Activated CD8-positive, alpha-beta memory T cell treated with anti-CD3 and anti-CD28 coated beads, Interleukin-2, amount 50 U/mL, for 24 hours (primary cell): ENCODE data around the gene AZIN2.
"Not testable (repeated sequence)": the region's sequence is repeated elsewhere in the genome, so short reads cannot be mapped to it uniquely, and the experiment has no call there.

ENCODE experiments used
- DNase-seq: peaks from one replicate; pipeline ENCODE4 v3.0.0-alpha.2; 2020; ENCODE audit errors: extremely low read depth

The AZIN2 gene

DNA sequence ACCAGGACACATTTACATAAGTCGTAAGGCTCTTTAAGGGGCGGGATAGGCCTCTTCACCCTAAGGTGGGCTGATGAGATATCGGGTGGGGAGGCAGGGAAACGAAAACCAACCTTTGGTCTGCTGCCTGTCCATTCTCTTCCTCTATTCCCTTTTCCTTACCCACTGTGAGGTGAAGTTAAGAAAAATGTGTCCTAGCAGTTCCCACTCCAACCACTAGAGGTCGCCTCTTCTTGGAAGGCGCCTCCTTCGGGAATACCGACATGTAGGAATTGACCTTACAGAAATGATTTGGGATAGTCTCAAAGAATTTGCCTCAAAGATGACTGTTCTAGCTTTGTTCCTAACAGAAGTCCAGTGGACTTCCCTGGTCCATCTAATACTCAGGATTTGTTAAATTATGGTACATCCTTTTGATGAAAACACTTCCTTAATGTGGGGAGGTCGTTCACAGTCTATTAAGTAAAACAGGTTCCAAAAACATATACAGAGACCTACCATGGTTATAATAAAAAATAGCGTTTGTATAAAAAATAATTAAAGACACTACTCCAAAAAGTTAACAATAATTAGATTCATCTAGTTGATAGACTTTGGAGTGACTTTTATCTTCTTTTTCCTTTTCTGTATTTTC, 14.1 kb downstream of the AZIN2 start:
- DNase-seq = no peak

DNA sequence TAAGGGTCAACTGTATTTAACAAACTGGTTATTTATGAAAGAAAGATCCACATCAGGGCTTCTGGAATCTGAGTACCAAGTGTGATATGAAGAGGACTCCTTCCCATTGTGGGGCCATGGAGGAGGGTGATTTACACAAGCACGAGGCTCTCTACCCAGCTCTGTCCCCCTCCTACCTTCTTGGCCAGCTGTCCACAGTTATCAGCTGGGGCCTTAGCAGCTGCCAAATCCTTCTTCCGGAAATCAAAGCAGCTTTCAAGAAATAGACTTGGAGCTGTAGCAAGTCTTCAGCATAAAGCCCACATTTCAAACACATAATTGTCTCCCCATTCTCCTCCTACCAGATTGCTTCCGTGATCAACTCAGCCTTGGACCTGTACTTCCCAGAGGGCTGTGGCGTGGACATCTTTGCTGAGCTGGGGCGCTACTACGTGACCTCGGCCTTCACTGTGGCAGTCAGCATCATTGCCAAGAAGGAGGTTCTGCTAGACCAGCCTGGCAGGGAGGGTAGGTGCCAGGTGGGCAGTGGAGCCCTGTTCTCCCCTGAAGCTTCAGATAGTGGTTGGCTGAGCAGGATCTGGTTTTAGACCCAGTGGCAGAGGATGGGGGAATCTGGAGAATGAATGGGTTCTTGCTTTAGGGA, 15.5 kb downstream of the AZIN2 start:
- DNase-seq = no peak

DNA sequence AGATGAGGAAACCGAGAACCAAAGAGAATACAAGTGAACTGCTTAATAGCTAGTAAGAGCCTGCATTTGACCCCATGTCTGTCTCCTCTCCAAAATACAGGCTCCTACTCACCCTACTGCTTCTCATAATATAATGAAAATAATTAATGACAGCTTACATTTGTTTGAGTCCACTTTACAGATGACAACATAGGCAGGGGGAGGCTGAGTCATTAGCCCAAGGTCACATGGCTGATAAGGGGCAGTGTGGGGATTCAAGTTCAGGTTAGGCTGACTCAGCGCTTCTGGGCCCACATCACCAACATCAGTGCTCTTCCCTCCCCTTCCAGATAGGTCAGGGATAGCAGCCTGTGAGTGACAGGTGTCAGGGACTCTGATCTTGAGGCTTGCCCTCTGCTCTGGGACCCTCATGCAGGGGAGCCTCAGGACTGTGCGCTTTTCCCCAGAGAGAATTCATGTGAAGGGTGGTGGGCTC, 16.2 kb downstream of the AZIN2 start:
- DNase-seq = no peak

DNA sequence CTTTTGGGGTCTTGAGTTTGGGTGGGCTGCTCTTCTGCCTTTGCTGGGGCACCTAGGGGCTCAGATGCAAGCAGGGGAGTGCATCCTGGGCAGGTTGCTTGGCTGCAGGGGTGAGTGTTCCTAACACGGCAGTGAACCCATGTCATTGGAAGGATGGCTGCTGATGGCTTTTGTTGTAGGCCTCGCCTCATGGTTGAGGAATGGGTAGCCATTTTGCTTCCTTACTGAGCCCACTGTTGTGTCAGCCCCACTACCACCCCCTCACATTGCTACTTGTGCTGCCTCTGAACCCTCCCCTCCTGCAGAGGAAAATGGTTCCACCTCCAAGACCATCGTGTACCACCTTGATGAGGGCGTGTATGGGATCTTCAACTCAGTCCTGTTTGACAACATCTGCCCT, 16.8 kb downstream of the AZIN2 start:
- DNase-seq = no peak

DNA sequence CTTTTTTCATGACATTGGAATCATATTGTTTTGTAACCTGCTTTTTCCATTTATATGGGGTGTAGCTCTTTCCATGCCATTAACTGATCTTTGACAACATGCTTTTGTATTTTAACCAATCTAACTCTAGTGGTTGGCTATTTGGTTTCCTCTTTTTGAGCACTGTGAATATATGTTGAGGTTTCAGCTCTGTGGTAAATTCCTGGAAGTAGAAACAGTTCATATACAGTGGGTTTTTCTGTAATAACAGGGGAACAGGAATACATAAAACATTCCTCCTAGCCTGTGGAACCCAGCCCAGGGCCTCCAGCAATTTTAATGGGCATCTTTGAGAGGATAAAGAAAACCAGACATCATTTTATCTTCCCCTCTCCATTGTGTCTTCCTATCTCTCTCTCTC, 17.4 kb downstream of the AZIN2 start:
- DNase-seq = no peak

DNA sequence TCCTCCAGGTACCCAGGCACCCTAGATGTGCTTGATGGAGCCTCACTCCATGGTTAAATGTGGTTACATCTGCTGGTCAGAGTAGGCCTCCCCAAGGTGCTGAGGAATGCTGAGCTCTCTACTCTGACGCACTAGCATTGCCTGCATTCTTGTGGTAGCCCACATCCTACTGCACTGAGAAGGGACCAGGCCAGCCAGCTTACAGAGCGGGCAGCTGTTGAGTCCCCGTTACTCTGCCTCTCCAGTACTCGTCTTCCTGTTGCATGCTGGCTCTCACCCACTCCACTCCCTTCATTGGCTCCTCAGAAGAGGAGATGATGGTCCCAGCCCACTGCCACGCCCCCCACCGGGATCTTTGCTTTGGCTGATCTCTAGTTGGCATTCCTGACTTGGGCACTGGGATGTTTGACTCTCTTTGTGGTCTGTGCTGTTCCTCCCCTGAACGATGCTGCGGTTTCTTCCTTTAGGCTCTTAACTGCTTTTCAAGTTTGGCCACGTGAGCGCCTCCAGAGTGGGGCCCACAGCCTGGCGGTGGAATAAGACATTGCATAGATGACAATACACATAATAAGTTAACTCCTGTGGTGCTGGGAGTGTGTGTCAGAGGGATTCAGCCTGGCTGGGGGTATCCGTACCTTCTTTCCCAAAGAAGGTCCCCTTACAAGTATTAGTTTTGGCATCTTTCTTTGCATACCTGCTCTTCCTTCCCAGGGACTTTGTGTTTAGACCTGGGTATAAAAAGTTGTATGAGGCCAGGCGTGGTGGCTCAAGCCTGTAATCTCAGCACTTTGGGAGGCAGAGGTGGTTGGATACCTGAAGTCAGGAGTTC, 18.6 kb downstream of the AZIN2 start:
- peak; percentile 36 for DNase-seq

DNA sequence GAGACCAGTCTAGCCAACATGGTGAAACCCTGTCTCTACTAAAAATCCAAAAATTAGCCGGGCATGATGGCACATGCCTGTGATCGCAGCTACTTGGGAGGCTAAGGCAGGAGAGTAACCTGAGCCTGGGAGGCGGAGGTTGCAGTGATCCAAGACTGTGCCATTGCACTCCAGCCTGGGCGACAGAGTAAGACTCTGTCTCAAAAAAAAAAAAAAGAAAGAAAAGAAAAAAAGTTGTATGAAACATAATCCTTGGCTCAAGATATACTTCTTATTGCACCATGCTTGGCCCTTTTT, 19.1 kb downstream of the AZIN2 start:
- not testable (repeated sequence) for DNase-seq

DNA sequence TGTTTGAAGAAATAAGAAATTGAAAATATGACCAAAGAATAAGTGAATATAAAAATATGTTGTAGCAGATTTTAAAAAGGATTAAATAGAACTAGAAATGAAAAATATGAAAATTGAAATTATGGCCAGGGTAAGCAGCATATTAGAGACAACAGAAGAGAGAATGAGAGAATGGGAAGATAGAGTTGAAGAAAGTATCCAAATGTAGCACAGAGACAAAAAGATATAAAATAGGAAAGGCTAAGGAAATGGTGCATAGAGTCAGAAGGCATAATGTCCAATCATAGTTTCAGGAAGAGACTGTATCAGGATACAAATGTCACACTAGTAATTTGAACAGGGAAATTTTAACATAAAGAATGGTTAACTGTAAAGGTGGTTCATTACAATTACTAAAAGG, 29.5 kb downstream of the AZIN2 start:
- DNase-seq = no peak

DNA sequence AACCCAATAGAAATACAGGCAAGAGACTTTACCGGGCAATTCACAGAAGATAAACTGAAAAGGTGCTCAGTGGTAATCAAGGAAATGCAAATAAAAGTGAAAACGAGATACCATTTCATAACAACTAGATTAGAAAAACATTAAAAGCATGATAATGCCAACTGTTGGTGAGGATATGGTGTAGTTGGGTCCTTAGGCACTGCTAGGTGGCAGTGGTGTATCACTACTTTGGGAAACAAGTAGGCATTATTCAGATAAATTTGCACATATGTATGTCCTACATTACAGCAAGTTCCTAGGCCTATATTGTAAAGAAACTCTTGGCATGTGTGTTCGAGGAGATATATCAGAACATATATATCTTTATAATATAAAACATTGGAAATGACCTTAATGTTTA, 31.0 kb downstream of the AZIN2 start:
- no peak for DNase-seq

DNA sequence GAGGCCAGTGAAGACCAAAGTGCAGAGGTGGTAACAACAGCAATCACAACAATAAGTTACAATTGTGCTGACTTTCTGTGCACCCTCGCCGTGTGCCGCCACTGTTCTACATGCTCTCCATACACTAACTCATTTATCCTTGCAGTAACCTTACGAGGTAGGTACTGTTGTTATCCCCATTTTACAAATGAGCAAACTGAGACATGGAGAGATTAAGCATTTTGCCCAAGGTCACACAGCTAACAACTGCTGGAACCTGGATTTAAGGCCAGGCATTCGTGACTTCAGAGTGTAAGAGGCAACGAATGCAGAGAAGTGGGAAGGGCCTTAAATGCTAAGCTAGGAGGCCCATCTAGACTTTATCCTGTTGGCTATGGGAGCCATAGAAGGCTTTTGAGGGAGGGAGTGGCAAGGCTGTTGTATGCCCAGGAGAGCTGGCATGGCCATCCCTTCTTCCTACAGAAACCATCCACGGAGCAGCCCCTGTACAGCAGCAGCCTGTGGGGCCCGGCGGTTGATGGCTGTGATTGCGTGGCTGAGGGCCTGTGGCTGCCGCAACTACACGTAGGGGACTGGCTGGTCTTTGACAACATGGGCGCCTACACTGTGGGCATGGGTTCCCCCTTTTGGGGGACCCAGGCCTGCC, 36.6 kb downstream of the AZIN2 start:
- no peak for DNase-seq

DNA sequence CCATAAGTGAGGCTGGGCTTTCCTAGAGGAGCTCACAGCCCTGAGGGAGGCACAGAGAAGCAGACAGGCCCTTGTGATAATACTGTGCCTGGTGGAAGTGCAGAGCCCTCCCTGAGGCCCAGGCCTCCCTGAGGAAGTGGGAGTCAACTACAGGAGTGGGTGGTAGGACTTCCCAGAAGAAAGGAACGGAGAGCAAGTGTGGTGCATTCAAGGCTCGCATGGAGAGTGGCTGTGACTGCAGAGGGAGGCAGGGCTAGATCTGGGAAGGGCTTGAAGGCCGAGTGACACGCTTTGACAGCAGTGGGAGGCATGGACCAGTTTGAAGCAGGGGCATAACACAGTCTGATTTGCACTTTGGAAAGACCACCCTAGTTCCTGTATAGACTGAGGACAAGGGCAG, 37.3 kb downstream of the AZIN2 start:
- no peak for DNase-seq

DNA sequence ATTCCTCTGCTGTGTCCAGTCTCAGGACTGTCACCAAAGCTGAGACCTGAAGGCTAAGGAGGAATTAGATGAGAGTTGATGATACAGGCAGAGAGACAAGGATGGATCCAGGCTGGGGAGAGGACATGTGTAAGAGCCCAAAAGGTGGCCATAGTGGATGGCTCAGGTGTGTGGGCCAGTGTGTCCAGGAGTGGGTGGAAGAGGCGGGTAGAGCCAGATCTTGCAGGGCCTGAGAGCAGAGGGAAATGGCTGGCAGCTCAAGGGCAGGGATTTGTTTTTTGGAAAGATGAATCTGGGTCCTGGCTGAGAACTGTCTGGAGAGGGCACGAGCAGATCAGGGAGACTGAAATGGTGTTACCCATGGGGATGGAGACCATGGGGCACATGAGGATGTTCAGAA, 38.1 kb downstream of the AZIN2 start:
- DNase-seq = no peak

DNA sequence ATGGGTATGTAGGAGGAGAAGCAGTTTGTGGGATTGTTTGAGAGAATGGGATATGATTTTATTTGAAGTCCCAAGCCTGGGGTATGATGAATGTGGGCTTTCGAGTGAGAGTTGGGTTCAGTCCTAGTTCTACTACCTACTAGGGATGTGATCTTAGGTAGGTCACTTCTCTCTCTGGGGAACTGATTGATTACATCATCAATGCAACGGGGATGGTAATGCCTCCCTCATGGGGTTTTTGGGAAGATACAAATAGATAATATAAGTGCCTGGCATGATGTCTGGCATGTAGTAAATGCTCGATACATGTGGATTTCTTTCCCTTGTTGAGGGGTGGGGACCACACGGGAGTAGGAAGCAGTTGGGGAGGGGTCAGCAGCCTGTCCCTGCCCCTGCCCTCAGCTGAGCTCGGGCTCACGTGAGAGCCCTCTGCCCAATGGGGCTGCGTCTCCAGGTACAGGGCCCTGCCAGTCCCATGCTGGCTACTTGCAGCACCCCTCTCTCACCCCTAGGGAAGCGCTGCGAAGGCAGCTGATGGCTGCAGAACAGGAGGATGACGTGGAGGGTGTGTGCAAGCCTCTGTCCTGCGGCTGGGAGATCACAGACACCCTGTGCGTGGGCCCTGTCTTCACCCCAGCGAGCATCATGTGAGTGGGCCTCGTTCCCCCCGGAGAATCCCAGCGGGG, 38.7 kb downstream of the AZIN2 start:
- no peak for DNase-seq

DNA sequence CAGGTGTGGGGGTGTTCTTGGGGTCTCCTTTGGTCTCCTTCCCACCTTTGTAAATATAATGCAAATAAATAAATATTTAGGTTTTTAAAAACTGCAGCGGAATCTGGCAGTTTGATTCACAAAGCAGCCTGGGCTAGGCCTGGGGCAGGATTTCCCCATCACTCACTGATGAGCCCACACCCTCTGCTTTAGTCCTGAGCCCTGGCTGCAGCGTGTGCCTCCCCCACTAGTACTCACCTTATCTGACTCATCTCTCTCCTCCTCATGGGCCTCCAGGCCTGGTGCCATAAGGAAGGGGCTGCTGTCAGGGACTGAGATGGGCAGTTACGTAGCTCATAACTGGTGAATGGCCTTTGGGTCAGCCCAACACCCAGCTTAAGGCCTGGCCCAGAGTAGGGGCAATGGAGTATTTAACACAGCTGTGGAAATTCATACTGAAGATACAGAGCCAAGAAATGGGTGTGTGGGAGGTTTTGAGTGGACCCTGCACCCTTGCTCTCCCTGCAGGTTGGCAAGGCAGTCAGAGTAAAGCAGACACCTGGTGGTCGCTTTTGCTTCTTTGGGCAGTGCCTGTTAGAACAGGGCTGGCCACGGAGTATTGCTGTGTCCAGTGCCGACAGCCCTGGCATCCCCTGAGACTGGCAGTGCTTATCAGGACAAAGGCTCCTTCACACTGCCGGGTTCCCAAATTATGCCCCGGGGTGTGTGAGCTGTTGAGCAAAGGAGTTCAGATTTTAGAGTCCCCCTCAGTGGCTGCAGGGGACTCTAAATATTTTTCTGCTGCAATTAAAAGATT, 39.7 kb downstream of the AZIN2 start:
- DNase-seq = no peak

DNA sequence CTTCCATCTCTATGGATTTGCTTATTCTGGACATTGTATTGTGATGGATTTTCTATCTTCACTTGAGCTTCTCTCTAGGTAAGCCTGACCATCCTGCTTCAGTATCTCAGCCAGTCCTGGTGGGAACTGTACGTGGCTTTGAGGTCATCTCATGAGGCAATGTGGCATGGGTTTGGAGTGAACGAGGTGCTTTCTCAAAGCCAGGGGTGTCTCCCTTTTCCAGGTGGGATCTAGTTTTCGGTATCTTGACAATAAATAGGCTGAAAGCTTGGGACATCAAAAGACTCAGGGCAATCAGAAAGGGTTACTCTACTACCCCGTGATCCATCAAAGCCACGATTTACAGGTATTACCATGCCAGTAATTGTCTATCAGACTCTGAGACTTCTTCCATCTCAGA, 40.8 kb downstream of the AZIN2 start:
- DNase-seq = no peak

DNA sequence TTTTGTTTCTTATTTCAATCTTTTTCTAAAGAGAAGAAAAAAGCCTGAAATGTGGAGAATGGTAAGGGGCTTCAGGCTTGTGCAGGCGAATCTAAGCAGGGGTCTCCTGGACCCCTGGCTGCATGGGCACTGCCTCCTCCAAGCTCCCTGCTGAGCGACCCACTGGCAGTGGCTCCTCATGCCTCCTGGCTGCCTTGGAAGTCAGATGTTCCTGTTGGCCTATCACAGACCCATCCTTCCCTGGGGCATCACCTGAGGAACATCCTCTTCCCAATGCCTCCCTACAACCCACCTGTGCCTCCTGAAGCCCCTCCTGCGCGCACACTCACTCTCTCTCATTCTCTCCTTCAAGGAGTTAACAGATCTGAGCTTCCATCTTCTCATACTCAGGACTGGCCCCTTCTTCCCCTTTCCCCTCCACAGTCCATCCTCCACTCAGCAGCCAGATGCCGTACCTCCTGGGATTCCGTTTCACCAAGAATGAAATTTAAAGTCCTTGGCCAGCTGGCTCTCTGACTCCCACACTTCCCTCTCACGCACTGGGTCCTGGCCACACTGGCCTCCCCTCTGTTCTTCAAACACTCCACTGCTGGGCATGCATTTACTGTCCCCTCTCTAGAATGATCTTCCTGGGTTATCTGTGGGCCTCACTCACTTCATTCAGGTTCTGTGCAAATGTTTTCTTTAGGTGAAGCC, 41.7 kb downstream of the AZIN2 start:
- DNase-seq = no peak

DNA sequence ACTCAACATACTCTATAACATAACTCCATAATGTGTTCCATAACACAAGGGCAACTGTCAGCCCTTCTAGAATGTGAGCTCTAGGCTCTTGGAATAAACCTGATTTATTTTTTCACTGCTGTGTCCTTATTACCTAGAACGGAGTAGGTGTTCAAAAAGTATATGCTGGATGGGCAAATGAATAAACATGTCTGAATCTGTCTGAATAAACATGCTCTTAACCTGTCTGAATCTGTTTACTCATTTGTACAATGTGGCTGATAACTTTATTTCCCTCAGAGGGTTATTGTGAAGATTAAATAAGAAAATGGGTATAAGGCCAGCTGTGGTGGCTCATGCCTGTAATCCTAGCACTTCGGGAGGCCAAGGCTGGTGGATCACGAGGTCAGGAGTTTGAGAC, 42.3 kb downstream of the AZIN2 start:
- DNase-seq = no peak

DNA sequence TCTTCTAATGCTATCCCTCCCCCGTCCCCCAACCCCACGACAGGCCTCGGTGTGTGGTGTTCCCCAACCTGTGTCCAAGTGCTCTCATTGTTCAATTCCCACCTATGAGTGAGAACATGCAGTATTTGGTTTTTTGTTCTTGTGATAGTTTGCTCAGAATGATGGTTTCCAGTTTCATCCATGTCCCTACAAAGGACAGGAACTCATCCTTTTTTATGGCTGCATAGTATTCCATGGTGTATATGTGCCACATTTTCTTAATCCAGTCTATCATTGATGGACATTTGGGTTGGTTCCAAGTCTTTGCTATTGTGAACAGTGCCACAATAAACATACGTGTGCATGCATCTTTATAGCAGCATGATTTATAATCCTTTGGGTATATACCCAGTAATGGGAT, 43.7 kb downstream of the AZIN2 start:
- not testable (repeated sequence) for DNase-seq

DNA sequence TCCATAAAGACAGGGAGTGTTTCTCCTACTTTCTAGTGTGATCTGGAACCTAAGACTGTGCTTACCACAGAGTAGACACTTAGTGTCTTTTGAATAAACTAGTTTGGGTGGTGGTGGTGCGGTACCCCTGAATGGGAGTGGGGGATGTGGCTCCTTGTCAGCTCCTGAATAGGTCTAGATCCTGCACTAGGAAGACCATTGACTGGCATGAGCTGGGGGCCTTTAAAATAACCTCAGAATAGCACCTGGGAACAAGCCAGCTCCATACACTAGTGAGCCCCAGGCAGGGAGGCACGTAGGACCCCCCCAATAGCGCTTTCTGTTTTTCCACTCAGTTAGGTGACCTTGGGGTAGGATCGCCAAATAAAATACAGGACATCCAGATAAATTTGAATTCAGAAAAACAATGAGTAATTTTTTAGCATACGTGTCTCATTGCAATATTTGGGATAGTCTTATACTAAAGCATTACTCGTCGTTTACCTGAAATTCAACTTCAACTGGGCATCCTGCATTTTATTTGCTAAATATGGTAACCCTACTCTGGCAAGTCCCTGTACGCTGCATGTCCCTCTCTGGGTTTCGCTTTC, 45.6 kb downstream of the AZIN2 start:
- DNase-seq = no peak
